HepG2 (cell line): Measurements from ENCODE around the gene PTPRU. TPM values are rescaled to one million over a fixed set of nuclear protein-coding genes. Genes with fewer than 3 reads are reported as not detected.

ENCODE experiments used
- ATAC-seq: fragments of 200-7000 bp; cut with Tn5 transposase; 3 replicates; pipeline ENCODE4 v1.9.1; 2020; ENCODE audit warnings: mild to moderate bottlenecking, moderate library complexity
- BruUV-seq: library from RNA; stranded (reverse); fragments of 400-500 nt; replicated peaks from 2 replicates; lab custom pipeline; 2021; lab: Mats Ljungman, UMichigan
- CTCF ChIA-PET: fragments of 300-600 bp; formaldehyde crosslinking; extraction: SDS; loops from one replicate; lab custom pipeline; 2021; ENCODE audit warnings: low total read pairs, inconsistent platforms, low intra/inter-chr PET ratio; lab: Yijun Ruan, JAX
- POLR2A ChIA-PET: fragments of 350-600 bp; sonication (Branson Sonifier 250); formaldehyde crosslinking; loops from one replicate; lab custom pipeline; 2020; ENCODE audit warnings: antibody characterized with exemption, inconsistent platforms; lab: Yijun Ruan, JAX
- DNase-seq: peaks from one replicate; pipeline ENCODE4 v3.0.0-alpha.2; 2015; ENCODE audit warnings: low spot score
- FAIRE-seq: peaks from 3 replicates; lab custom pipeline; 2011; peaks lifted over from hg19 to GRCh38; lab: Jason Lieb, UNC
- H2AFZ ChIP-seq: one replicate; pipeline ENCODE4 v1.6.1; 2011; ENCODE audit warnings: low read length, inconsistent platforms
- H3K27ac ChIP-seq: fragments of 300-600 bp; 3 replicates; pipeline ENCODE4 v1.8.0; 2011; ENCODE audit warnings: mixed run types, mild to moderate bottlenecking, mixed read lengths, low read length, inconsistent platforms; ENCODE audit not compliant: insufficient read depth; ENCODE audit errors: extremely low read length
- H3K27me3 ChIP-seq, 2 experiments: fragments of 200-600 bp in 1 of 2; 2 replicates in 1 of 2; 3 replicates in 1 of 2; pipeline versions ENCODE4 v1.6.0 to v1.8.0; 2011; ENCODE audit warnings: low read length in 2 of 2, mild to moderate bottlenecking in 2 of 2, moderate library complexity in 2 of 2, inconsistent platforms in 1 of 2; ENCODE audit not compliant: insufficient read depth in 2 of 2, control insufficient read depth in 1 of 2
- H3K36me3 ChIP-seq, 2 experiments: fragments of 200-600 bp in 1 of 2; replicated peaks in 1 of 2; 2 replicates in 1 of 2; 3 replicates in 1 of 2; pipeline versions ENCODE4 v1.5.1 to v1.8.0; 2011; ENCODE audit warnings: low read length in 2 of 2, inconsistent platforms in 1 of 2; ENCODE audit not compliant: insufficient read depth in 2 of 2, control insufficient read depth in 1 of 2
- H3K4me1 ChIP-seq: 2 replicates; pipeline ENCODE4 v1.5.1; 2012; ENCODE audit warnings: low read length, inconsistent platforms; ENCODE audit not compliant: insufficient read depth
- H3K4me2 ChIP-seq: 2 replicates; pipeline ENCODE4 v1.6.0; 2011; ENCODE audit warnings: low read depth, low read length, inconsistent platforms
- H3K4me3 ChIP-seq, 3 experiments: fragments of 200-600 bp in 1 of 3; sonication (generic), shearing (Covaris generic) in 1 of 3; replicated peaks in 1 of 3; 2 replicates each; pipeline ENCODE4 v1.5.1; 2011 to 2016; ENCODE audit warnings: low read length in 3 of 3, inconsistent platforms in 2 of 3, low read depth in 2 of 3, mild to moderate bottlenecking in 2 of 3, control low read depth in 1 of 3, mixed read lengths in 1 of 3; ENCODE audit not compliant: insufficient read depth in 1 of 3
- H3K79me2 ChIP-seq: one replicate; pipeline ENCODE4 v1.6.1; 2011; ENCODE audit warnings: low read length, inconsistent platforms; ENCODE audit not compliant: insufficient read depth
- H3K9ac ChIP-seq: 2 replicates; pipeline ENCODE4 v1.6.0; 2011; ENCODE audit warnings: mild to moderate bottlenecking, low read depth, low read length, inconsistent platforms; ENCODE audit not compliant: insufficient read depth
- H3K9me3 ChIP-seq: 2 replicates; pipeline ENCODE4 v1.5.1; 2012; ENCODE audit warnings: mild to moderate bottlenecking, low read length
- H4K20me1 ChIP-seq: 2 replicates; pipeline ENCODE4 v1.6.0; 2011; ENCODE audit warnings: inconsistent platforms, mild to moderate bottlenecking, low read length, moderate library complexity; ENCODE audit not compliant: insufficient read depth
- CENPT ChIP-seq: sonication (generic); formaldehyde crosslinking; IDR thresholded peaks from 2 replicates; pipeline ENCODE4 v1.8.0; 2022; ENCODE audit warnings: low read depth, mild to moderate bottlenecking, moderate library complexity, missing genetic modification reagents
- ELF1 ChIP-seq: sonication (generic); formaldehyde crosslinking; IDR thresholded peaks from 2 replicates; pipeline ENCODE4 v1.4.0; 2020; ENCODE audit warnings: missing genetic modification reagents
- FIP1L1 ChIP-seq: fragments of 200-400 bp; formaldehyde crosslinking; IDR thresholded peaks from 2 replicates; pipeline ENCODE4 v1.6.1; 2018; ENCODE audit warnings: low read depth, mild to moderate bottlenecking, low read length, moderate library complexity, borderline replicate concordance; ENCODE audit not compliant: insufficient read depth
- FOXO1 ChIP-seq: sonication (generic); formaldehyde crosslinking; IDR thresholded peaks from 2 replicates; pipeline ENCODE4 v1.4.0; 2020; ENCODE audit warnings: missing genetic modification reagents
- HDAC1 ChIP-seq: sonication (generic); formaldehyde crosslinking; IDR thresholded peaks from 2 replicates; pipeline ENCODE4 v1.5.1; 2020; ENCODE audit warnings: mild to moderate bottlenecking, missing genetic modification reagents
- KDM5B ChIP-seq: sonication (generic); formaldehyde crosslinking; IDR thresholded peaks from 2 replicates; pipeline ENCODE4 v1.4.0; 2020; ENCODE audit warnings: missing genetic modification reagents, mild to moderate bottlenecking, borderline replicate concordance
- MXD4 ChIP-seq: IDR thresholded peaks from 2 replicates; pipeline ENCODE4 v1.6.1; 2016; ENCODE audit warnings: mild to moderate bottlenecking, missing biosample characterization, missing genetic modification reagents
- NR0B2 ChIP-seq: sonication (generic); formaldehyde crosslinking; IDR thresholded peaks from 2 replicates; pipeline ENCODE4 v1.4.0; 2020; ENCODE audit warnings: mild to moderate bottlenecking, missing genetic modification reagents
- PAWR ChIP-seq: sonication (generic); formaldehyde crosslinking; IDR thresholded peaks from 2 replicates; pipeline ENCODE4 v1.4.0; 2020; ENCODE audit warnings: missing genetic modification reagents, mild to moderate bottlenecking, borderline replicate concordance
- SOX5 ChIP-seq: IDR thresholded peaks from 2 replicates; pipeline ENCODE4 v1.6.1; 2016; ENCODE audit warnings: borderline replicate concordance
- SP2 ChIP-seq: sonication (generic); formaldehyde crosslinking; IDR thresholded peaks from 2 replicates; pipeline ENCODE4 v1.5.1; 2020; ENCODE audit warnings: mild to moderate bottlenecking, missing genetic modification reagents
- SSRP1 ChIP-seq: IDR thresholded peaks from 2 replicates; pipeline ENCODE4 v1.6.1; 2016; ENCODE audit warnings: control low read depth
- TP53 ChIP-seq: sonication (generic); formaldehyde crosslinking; conservative IDR thresholded peaks from 2 replicates; pipeline ENCODE4 v1.4.0; 2020; ENCODE audit warnings: missing genetic modification reagents
- ZFP37 ChIP-seq: sonication (generic); formaldehyde crosslinking; IDR thresholded peaks from 2 replicates; pipeline ENCODE4 v1.4.0; 2020; ENCODE audit warnings: missing genetic modification reagents, borderline replicate concordance
- ZNF10 ChIP-seq: sonication (generic); formaldehyde crosslinking; IDR thresholded peaks from 2 replicates; pipeline ENCODE4 v1.4.0; 2020; ENCODE audit warnings: mild to moderate bottlenecking, low read depth, missing genetic modification reagents, borderline replicate concordance
- ZNF33B ChIP-seq: sonication (generic); formaldehyde crosslinking; IDR thresholded peaks from 2 replicates; pipeline ENCODE4 v1.5.1; 2020; ENCODE audit warnings: mild to moderate bottlenecking, missing genetic modification reagents
- ZNF597 ChIP-seq: sonication (generic); formaldehyde crosslinking; IDR thresholded peaks from 2 replicates; pipeline ENCODE4 v1.5.0; 2020; ENCODE audit warnings: missing genetic modification reagents
- WGBS: methylation state at CpG from one replicate; pipeline ENCODE4 v1.1.6; 2017; ENCODE audit warnings: low lambda C conversion rate; 5-methylcytosine and 5-hydroxymethylcytosine counted together
- in situ Hi-C: cut with HindIII; loops from 2 replicates; pipeline ENCODE4 v1.10.0; 2017; ENCODE audit warnings: low pct_unique_long_range_greater_than_20kb; ENCODE audit not compliant: extremely low pct_ligation_motif_present
- intact Hi-C: fragments of 100-400 bp; cut with micrococcal nuclease; formaldehyde crosslinking; loops from one replicate; pipeline ENCODE4 v1.10.0; 2022; ENCODE audit not compliant: unreplicated experiment
- polyA plus RNA-seq, 8 experiments: library from polyadenylated mRNA; depleted of rRNA in 3 of 8; stranded (reverse) in 7 of 8; unstranded in 1 of 8; fragments of >200 nt; fragmentation: Illumina TruSeq in 4 of 8; extraction: Trizol in 4 of 8; gene quantifications; 2 replicates each; pipeline versions ENCODE4 v1.2.1 to v1.2.3, GENCODE V29; 2011 to 2016; ENCODE audit warnings: low read depth in 4 of 8, missing spikeins in 1 of 8, mixed read lengths in 1 of 8; ENCODE audit not compliant: insufficient read depth in 1 of 8
- total RNA-seq, 5 experiments: library from RNA; depleted of rRNA; stranded (reverse); fragments of >200 nt; fragmentation: Illumina TruSeq; extraction: Trizol; gene quantifications; 2 replicates each; pipeline ENCODE4 v1.2.3, GENCODE V29; 2016; ENCODE audit warnings: low read depth in 1 of 5

Gene PTPRU
- total and polyA plus RNA-seq, 2 of the 13 experiments (the other 11 are each of a cell fraction or from before 2014, with no cell fraction given) = 21.6 to 22.3 TPM

DNA sequence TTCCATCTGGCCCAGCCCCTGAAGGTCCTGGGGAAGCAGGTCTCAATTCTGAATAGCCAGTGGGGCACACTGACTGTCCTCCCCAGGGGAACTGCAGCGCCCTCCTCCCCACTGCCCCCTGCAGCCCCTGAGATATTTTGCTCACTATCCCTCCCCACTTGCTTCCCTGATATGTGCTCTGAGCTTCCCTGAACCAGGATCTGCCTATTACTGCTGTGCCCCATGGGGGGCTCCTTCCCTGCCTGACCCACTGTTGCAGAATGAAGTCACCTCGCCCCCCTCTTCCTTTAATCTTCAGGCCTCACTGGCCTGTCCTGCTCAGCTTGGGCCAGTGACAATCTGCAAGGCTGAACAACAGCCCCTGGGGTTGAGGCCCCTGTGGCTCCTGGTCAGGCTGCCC lies 89.8 kb downstream of the PTPRU start:
- CTCF ChIA-PET = no interaction called here
- POLR2A ChIA-PET = no interaction called here
- H3K27me3 ChIP-seq = no peaks in the 10 kb centered on the region
- ATAC-seq = no peak
- FAIRE-seq = no peak
- no peak for TF ChIP-seq TP53 (CRISPR knock-in tag)
- no peak for TF ChIP-seq KDM5B
- TF ChIP-seq, all 625 proteins: peak for 0
- Histone ChIP-seq H3K9ac (no peak overlapping the region), H3K36me3 (peaks cover 0 to 3% of the 10 kb centered on the region in 2 experiments; a peak in 3 of 5 replicates), H3K27ac (no peak overlapping the region), H3K4me1 (no peaks in the 10 kb centered on the region), H3K4me3 (no peak overlapping the region), H3K4me2 (no peak overlapping the region), H2AFZ (no peak overlapping the region), H4K20me1 (no peaks in the 10 kb centered on the region), H3K9me3 (no peaks in the 10 kb centered on the region), H3K79me2 (no peaks in the 10 kb centered on the region)
- intact Hi-C loops = no loop called here
- in situ Hi-C loops = loop anchor here (25.0 kb wide), 2 partner anchors 786 to 1361 kb away; no protein-coding TSS in a partner anchor
- no peak for DNase-seq
- WGBS = 96% methylated on average over 2 of the region's 2 CpGs
- no TSS peak for BruUV-seq

DNA sequence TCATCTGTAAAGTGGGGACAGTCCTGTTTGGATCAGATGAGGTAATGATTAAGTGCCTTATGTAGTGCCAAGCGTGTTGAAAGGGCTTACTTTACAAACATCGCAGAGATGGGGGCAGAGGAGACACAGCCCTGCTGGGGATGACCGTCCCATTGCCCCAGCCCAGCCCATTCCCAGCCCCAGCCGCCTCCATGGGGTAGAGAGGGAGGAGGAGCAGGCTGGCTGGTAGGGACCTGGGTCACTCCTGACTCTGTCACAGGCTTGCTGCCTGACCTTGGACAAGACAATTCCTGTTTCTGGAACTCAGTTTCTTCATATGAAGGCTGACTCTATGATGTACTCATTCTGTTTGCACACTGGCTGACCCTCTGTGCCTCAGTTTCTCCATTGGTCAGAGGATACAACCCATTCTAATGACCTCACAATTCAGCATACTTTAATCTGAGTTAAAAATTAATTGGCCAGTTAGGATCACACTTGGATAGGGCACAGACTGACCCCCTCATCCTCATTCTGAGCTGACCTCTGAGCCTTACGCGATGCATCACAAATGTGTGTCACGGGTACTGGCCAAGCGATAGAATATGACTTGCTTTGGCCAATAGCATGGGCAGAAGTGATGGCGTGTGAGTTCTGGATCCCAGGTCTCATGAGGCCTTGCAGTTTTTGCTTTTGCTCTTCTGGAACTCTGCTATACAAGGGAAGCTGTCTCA lies 91.1 kb downstream of the PTPRU start:
- intact Hi-C loops (no loop called here), in situ Hi-C loops (loop anchor here (25.0 kb wide), 2 partner anchors 785 to 1360 kb away; no protein-coding TSS in a partner anchor)
- Histone ChIP-seq H3K79me2 (no peaks in the 10 kb centered on the region), H4K20me1 (no peaks in the 10 kb centered on the region), H3K9ac (no peak overlapping the region), H2AFZ (no peak overlapping the region), H3K27me3 (no peaks in the 10 kb centered on the region), H3K9me3 (no peaks in the 10 kb centered on the region), H3K36me3 (peaks cover 0 to 3% of the 10 kb centered on the region in 2 experiments; a peak in 3 of 5 replicates), H3K4me1 (no peaks in the 10 kb centered on the region; the same call in 1 of the 2 replicates), H3K27ac (no peak overlapping the region), H3K4me2 (no peak overlapping the region), H3K4me3 (no peak overlapping the region)
- 99% methylated on average over 7 of the region's 9 CpGs for WGBS
- POLR2A ChIA-PET = no interaction called here
- no peak for DNase-seq
- ATAC-seq = no peak
- FAIRE-seq = no peak
- no TSS peak for BruUV-seq
- CTCF ChIA-PET = no interaction called here
- TF ChIP-seq FOXO1 = no peak
- no peak for TF ChIP-seq PAWR (CRISPR knock-in tag)
- TF ChIP-seq NR0B2 (CRISPR knock-in tag) = no peak
- no peak for TF ChIP-seq HDAC1 (CRISPR knock-in tag)
- TF ChIP-seq ELF1 (CRISPR knock-in tag) = no peak
- no peak for TF ChIP-seq ZFP37 (CRISPR knock-in tag)
- no peak for TF ChIP-seq CENPT (CRISPR knock-in tag)
- TF ChIP-seq MXD4 (CRISPR knock-in tag) = no peak
- no peak for TF ChIP-seq SSRP1 (CRISPR knock-in tag)
- TF ChIP-seq ZNF597 (CRISPR knock-in tag) = no peak
- TF ChIP-seq ZNF10 (CRISPR knock-in tag) = no peak
- TF ChIP-seq SP2 = no peak
- TF ChIP-seq ZNF33B (CRISPR knock-in tag) = no peak
- no peak for TF ChIP-seq SOX5 (CRISPR knock-in tag)
- TF ChIP-seq FIP1L1 = no peak
